GM21367 (cell line): Measurements from ENCODE around the gene MCTP2.

Experiments
- ATAC-seq: cut with Tn5 transposase; IDR thresholded peaks from one replicate; pipeline ENCODE4 v1.9.1; 2021; ENCODE audit not compliant: unreplicated experiment

The MCTP2 gene

DNA sequence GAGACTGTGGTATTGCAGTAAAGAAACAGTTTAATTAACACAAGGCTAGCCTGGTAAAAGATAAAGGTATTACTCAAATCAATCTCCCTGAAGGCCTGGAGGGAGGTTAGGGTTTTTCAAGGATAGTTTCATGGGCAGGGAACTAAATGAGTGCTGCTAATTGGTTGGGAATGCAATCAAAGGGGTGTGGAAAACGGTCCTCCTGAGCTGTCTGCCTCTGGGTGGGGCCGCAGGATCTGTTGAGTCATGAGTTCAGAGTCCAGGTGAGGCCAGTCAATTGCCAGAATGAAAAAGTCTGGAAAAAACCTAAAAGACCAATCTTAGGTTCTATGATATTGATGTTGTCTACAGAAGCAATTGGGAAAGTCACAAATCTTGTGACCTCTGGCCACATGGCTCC, 293.2 kb downstream of the MCTP2 start:
- no peak for ATAC-seq

DNA sequence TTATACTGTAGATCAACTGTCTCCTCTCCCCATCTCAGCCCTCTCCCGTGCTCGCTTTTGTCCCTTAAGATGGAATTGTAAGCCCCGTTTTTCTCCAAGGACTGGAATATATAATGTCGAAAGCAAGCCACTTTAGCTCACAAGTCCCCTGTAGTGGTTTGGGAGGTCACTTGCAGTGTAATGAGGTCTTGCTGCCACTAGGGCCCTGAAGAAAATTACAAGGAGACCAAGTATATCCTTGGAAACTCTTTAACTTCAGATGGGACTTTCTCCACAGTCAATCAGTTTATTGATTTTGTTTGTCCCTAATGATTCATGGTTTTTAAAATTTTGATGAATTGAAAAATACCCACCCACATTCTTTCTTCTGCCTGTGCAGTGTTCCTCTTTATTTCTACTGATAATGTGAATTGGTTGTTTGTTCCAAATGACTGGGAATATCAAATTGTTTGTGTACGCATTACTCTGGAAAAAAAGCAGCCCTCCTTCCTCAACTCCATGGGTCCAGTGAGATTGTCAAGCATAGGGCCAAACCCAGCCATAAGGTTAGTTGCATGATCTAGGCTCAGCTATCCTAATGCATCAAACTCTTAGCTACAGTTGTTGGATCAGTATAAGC, 294.8 kb downstream of the MCTP2 start:
- peak; percentile 81 for ATAC-seq

DNA sequence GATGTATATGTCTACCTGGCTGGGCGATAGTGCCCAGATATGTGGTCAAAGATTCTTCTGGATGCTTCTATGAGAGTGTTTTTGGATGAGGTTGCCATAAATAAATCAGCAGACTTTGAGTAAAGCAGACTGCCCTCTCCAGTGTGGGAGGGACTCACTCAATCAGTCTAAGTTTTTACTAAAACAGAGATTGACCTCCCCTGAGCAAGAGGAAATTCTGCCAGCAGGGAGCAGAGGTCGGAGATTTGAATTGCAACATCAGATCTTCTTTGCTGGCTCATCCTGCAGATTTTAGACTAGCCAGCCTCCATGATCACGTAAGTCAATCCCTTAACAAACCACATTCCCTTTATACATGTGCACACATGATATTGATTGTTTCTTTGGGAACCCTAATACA, 300.9 kb downstream of the MCTP2 start:
- no peak for ATAC-seq
